Measurements from ENCODE around the gene TMEM201.
"Not testable (repeated sequence)": the region's sequence is repeated elsewhere in the genome, so short reads cannot be mapped to it uniquely, and the experiment has no call there.

TMEM201 gene, protein sequence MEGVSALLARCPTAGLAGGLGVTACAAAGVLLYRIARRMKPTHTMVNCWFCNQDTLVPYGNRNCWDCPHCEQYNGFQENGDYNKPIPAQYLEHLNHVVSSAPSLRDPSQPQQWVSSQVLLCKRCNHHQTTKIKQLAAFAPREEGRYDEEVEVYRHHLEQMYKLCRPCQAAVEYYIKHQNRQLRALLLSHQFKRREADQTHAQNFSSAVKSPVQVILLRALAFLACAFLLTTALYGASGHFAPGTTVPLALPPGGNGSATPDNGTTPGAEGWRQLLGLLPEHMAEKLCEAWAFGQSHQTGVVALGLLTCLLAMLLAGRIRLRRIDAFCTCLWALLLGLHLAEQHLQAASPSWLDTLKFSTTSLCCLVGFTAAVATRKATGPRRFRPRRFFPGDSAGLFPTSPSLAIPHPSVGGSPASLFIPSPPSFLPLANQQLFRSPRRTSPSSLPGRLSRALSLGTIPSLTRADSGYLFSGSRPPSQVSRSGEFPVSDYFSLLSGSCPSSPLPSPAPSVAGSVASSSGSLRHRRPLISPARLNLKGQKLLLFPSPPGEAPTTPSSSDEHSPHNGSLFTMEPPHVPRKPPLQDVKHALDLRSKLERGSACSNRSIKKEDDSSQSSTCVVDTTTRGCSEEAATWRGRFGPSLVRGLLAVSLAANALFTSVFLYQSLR

DNA sequence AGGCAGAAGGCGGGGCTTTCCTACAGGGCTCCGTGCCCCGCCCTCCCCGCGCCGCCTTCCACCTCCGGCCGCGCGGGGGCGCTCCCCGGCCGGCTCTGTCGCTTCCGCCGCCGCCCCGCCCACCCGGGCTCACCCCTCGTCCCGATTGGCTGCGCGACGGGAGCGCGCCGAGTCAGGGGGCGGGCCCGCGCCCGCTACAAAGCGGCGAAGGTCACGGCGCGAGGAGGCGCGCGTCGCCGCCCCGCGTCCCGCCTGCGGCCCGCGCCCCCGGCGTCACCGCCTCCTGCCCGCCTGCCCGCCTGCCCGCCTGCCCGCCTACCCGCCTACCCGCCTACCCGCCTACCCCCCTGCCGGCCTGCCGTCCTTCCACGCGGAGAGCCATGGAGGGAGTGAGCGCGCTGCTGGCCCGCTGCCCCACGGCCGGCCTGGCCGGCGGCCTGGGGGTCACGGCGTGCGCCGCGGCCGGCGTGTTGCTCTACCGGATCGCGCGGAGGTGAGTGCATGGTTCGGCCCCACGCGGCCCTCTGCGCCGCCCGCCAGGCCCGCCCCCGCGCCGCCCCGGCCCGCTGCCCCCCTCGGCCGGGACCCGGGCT lies at the start of gene TMEM201:
TMEM201 (plus strand) TSS at position 361 of the 593 bp plus-strand sequence; CDS start at position 381, 20 bp downstream.
- peak; percentile 93 for DNase-seq

DNA sequence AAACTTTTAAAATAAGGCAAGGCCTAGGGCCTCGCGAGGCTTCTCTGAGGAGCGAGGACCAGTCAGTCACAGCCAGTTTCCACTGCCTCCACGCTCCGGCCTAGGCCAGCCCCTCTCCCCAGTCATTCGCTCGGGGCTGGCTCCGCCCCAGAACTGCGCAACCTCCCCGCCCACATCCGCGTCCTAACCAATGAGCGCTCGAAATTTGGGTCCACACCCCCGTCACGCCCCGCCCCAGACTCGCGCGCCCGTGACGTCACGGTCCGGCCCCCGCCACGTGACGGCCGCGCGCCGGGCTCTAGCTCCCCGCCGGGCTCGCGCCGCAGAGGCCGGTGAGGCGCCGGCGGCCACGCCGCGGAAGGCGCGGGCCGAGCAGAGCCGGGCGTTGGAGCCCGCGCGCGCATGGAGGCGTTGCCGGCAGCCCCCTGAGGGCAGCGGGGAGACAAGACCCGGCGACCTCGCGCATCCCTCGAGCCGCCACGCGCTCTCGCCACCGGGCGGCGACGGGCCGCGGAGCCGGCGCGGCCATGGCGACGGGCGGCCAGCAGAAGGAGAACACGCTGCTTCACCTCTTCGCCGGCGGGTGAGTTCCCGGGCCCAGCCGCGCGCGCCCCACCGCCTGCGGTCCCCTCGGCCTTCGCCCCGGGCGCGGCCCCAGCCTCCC lies 49.4 kb upstream of the TMEM201 start, which contains the start of gene SLC25A33:
SLC25A33 (plus strand) TSS at position 301 of the 664 bp plus-strand sequence; CDS start at position 528, 227 bp downstream.
- DNase-seq, result peak; percentile 98

DNA sequence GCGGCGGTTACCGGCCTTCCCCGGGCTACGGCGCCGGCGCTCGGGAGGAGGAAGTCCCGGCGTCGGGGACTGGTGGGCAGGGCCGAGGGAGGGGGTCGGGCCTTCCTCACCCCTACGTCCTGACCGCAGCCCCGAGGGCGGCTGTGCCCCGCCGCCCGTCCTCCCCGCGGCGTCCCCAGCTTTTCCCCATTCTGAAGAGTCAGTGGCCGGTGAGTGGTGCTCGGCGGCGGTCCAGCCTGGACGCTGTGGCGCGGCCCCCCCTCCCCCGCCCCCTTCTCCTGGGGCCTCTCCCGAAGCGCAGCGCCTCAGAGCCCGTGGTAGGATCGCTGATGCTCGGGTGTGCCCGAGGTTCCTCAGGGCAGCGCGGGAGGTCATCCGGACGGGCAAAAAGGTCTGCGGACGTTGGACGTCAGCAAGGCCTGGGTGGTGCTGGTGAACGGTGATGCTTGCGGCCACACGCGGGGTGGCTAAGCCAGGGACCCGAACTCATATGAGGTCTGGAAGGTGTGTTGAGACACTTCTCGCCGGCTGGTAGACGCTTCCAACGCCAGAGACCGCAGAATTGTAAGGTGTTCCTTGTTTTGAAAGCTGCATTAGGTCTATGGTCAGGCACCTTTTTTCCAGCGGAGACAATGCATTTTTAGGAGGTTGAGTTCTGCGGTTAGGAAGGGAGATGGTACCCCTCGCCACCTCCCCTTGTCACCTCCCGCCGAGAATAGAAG lies 48.7 kb upstream of the TMEM201 start:
- peak; percentile 38 for DNase-seq

DNA sequence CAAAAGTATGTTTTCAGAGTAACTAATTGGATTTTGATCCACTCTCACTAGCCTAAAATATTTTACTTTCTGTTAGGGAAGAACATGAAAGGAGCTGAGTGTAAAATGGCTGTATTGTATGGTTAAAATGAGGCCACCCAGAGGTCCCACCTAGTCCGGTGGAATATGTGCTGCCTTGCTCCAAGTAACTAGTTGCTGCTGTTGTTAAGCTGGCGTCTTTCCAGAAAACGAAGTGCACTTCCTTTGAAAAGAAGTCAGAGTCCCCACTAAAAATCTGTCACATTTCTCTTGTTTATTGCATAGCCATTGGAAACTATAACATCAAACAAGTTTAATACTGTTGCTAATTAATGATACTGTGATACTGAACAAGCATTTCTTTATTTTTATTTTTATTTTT lies 46.3 kb upstream of the TMEM201 start:
- DNase-seq, result no peak

DNA sequence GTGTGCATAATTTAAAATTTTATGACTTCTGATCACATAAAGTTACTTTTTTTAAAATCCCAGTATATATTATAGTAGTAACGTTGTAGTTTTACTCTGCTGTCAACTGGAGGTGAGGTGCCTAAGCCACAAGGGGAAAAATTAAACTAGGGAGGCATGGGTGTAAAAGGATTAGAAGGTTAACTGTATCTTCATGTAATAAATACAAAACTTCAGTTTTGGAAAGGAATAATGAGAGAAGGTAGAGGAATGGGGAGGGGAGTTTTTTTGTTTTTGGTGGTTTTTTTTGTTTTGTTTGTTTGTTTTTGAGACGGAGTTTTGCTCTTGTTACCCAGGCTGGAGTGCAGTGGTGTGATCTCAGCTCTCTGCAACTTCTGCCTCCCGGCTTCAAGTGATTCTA lies 43.8 kb upstream of the TMEM201 start:
- no peak for DNase-seq

DNA sequence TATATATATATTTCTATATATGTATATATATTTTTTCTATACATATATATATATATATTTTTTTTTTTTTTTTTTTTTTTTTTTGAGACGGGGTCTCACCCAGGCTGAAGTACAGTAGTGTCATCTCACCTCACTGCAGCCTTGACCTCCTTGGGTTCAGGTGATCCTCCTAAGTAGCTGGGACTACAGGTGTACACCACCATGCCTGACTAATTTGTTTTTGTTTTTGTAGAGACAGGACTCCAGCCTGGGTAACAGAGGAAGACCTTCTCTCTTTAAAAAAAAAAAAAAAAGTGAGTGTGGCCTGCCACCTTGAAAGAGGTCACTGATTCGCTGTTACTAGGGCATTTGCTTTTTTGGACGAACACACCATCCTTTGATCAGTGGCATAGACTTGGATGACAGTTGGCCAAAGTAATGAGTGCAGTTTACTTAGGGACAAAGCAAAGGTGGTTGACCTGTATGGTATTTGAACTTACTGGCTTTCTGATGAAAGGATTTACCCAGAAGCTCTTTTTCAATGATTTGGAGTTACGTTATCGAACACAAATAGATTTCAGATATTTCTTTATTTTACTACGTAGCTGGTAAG lies 38.7 kb upstream of the TMEM201 start:
- DNase-seq, result no peak

DNA sequence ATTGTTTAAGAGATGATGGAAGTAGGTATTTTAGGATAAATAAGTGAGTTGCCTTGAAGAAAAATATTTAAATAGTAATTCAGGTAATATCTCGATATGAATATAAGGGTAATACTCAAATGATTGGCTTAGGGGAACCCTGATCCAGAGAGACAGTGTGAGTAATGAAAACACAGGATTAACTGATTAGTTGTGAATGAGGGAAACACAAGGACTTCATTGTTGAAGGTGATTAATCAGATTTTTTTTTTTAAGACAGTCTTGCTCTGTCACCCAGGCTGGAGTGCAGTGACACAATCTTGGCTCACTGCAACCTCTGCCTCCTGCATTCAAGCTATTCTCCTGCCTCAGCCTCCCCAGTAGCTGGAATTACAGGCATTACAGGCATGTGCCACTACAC lies 36.7 kb upstream of the TMEM201 start:
- no peak for DNase-seq

DNA sequence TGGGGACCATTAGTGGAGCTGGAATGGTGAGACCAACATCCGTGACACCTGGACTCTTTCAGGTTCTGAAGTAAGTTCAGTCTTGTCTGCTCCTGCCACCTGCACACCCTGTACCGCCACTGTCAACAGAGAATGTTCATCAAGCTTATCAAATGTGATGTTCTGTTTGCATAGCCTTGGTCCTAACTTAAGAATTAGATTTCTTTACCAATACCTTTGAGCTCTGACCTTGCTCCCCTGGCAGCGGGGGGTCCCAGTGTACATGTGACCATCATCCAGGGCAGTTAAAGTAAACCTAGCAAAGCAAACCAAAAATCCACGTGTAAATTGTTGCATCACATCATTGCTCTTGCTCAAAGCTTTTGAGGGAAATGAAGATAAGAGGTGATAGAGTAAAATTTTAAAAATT lies 35.0 kb upstream of the TMEM201 start:
- no peak for DNase-seq

DNA sequence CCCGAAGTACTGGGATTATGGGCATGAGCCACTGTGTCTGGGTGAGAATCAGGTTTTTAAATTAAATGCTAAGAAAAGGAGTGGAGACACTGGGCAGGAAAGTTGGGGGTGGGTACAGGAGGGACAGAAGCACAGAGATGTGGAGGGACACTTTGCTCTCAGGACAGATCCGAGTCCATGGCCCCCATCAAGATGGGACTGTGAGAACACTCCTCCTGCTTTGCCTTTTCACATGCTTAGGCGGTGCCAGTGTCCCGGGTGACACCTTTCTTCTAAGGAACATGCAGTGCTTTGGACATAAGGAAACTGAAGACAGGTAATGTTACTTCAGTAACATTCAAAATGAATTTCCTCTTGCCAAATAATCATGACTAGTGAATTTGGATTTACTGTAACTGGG lies 32.8 kb upstream of the TMEM201 start:
- no peak for DNase-seq

DNA sequence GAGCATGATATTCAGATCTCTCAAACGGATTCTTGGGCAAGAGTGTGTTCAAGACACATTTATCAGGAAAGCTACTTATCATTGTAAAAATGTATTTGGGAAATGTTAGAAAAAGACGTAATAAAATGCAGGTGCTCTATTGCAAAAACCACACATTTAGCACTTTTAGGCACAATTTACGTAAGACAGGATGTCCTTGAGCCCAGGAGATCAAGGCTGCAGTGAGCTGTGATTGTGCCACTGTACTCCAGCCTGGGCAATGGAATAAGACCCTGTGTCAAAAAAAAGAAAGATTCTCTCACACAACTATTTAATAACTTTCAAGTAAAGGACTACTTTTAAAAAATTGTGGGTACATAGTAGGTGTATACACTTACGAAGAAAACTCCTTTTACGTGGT lies 31.1 kb upstream of the TMEM201 start:
- no peak for DNase-seq

DNA sequence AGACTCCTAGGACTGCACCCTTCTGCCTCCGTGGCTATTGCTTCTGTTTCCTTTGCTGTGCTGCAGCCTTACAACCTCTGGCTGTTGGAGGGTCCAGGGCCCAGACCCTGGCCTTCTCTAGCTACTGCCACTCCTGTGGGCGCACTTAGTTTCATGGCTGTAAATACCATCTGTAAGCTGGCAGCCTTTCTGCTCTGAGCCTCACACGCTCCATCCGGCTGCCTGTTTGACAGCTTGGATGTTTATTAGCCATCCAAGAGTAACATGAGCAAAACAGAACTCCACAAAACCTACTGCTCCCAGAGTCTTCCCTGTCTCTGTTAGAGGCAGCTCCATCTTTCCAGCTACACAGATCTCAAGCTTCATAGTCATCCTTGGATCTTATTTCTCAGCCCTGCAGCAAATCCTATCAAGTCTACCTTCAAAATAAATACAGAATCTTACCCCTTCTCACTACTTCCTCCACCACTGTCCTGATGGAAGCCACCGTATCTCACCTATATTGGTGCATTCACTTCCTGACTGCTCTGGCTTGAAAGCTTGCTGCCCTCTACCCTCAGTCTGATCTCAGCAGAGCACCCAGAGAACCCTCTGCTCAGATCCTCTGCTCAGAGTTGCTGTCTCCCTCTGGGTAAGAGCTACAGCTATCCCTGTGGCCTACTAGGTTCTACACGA lies 30.3 kb upstream of the TMEM201 start:
- DNase-seq, result no peak

DNA sequence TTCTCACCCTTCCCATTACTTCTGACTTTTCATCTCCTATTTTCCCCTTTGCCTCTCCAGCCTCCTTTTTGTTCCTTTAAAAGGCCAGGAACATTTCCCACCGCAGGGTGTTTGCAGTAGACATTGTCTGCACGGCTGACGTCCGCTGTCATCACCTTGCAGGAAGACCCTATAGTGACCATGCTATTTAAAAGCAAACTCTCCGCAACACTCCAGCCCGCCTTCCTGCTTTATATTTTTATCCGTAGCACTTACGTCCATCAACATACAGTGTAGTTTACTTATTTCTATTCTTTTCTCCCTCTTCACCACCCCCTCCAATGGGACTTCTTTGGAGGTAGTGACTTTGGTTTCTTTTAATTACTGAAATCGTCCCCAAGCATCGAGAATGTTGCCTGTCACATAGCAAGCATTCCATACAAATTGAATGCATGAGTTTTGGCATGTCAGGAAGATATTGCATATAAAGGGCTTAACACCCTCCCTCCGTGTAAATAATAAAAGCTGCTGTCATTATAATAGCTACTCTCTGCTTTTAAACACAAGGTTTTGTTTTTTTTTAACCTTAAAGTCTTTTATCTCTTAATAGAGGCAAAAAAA lies 29.7 kb upstream of the TMEM201 start:
- DNase-seq, result no peak

DNA sequence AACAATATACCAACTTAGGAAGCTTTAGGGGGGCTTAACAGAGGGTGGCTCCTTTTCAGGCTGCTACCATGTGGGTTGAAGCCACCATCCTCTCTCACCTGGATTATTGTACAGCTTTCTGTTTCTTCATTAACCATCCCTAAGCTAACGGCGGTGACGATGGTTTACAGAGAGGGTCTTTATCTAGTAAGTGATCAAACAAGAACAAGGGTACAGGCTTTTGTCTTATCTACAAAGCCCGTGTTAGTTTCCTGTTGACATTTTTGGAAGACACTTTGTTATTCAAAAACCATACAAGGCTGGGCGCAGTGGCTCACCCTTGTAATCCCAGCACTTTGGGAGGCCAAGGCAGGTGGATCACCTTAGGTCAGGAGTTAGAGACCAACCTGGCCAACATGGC lies 29.0 kb upstream of the TMEM201 start:
- no peak for DNase-seq

DNA sequence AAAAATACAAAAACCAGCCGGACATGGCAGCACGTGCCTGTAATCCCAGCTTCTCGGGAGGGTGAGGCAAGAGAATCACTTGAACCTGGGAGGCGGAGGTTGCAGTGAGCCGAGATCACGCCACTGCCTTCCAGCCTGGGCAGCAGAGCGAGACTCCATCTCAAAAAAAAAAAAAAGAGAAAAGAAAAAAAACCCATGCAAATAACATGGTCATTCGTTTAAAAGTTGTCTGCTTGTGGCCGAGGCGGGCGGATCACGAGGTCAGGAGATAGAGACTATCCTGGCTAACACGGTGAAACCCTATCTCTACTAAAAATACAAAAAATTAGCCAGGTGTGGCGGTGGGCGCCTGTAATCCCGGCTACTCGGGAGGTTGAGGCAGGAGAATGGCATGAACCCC lies 28.6 kb upstream of the TMEM201 start:
- DNase-seq, result not testable (repeated sequence)

DNA sequence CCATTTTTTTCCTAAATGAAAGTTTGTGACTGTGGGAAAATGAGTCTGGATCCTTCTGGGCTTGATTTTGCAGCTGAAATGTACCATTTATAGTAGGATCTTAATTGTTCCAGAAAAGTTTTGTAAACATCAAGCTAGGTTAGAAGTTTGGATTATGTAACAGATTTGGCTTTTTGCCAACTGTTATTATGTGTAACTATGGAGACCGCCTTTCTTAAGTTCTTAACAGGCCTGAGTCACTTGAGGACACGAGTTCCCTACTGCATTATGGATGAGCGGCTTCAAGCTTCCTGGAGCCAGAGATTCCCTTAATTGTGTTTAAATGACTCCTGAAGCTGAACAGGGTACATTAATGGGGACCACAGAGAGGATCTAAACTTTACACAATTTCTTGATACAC lies 27.3 kb upstream of the TMEM201 start:
- DNase-seq, result no peak

DNA sequence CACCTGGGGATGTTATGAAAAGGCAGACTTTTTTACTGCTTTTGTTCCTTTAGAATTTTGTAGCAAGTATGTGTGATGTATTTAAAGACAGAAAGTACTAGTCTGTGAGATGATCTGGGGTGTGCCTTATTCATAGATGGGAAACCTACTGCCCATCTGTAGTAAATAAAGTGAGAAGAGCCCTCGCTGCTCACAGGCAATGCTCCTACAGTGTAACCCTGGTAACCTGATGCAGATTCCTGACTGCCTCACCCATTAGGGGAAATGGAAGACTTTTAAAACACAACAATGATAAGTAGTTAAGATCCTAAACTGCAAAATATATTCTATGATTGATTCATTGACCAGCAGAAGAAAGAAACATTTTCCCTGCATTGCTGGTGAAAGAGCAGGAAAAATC lies 19.4 kb upstream of the TMEM201 start:
- DNase-seq, result no peak

DNA sequence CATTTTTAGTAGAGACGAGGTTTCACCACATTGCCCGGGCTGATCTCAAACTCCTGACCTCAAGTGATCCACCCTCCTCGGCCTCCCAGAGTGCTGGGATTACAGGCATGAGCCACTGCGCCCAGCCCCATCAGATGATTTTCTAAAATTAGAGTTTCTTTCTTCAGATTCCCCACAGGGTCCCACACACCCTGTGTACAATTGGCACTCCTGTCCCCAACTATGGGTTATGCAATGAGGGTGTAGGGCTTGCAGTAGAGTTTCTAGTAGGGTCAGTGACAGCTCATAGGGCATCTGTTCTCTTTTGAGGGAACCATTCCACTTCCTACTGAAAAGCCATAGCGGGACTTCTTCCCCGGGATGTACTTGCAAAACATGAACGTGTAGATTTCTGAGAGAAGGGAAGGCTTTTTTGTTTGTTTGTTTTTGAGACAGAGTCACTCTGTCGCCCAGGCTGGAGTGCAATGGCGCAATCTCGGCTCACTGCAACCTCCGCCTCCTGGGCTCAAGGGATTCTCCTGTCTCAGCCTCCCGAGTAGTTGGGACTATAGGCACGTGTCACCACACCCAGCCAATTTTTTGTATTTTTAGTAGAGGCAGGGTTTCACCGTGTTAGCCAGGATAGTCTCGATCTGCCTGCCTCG lies 17.7 kb upstream of the TMEM201 start:
- DNase-seq, result not testable (repeated sequence)

DNA sequence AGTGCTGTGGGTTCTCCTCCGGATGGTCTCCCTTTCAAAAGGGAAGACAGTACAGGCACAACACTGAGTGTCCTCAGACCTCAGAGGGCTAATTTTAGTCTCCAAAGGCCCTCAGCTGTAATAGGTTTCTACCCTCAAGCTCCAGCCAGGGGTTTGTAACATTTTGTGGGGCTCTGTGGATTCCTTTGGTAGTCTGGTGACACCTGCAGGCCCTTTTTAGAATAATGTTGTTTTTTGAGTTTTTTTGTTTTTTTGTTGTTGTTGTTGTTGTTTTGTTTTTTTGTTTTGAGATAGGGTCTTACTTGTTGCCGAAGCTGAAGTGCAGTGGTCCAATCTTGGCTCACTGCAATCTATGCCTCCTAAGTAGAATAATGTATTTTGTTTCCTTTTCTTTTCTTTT lies 15.0 kb upstream of the TMEM201 start:
- DNase-seq, result no peak

DNA sequence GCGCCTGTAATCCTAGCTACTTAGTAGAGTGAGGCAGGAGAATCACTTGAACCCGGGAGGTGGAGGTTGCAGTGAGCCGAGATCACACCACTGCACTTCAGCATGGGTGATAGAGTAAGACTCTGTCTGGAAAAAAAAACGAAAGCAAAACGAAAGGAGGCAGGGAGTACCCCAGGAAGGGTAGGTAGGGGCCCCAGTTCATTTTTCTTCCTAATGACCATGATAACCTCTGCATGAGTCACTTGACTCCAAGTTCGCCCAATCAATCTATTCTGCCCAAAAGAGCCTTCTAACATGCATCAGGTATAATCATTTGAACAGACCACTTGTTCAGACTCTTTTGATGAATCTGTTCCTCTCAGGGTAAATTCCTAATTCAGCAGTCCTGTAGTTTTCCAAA lies 13.2 kb upstream of the TMEM201 start:
- DNase-seq, result no peak

DNA sequence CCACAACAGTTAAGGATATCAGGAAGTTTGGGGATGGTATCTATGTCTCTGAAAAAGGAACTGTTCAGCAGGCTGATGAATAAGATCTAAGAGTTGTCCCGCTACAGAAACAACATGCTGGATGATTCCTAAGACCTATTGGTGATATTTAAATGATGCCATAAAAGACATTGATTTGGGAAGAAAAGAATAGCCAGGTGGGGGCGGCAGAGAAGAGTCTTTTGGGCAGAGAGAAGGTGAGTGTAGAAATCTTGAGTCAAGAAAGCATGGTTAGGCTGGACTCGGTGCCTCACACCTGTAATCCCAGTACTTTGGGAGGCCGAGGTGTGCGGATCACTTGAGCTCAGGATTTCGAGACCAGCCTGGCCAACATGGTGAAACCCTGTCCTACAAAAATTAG lies 11.8 kb upstream of the TMEM201 start:
- no peak for DNase-seq

DNA sequence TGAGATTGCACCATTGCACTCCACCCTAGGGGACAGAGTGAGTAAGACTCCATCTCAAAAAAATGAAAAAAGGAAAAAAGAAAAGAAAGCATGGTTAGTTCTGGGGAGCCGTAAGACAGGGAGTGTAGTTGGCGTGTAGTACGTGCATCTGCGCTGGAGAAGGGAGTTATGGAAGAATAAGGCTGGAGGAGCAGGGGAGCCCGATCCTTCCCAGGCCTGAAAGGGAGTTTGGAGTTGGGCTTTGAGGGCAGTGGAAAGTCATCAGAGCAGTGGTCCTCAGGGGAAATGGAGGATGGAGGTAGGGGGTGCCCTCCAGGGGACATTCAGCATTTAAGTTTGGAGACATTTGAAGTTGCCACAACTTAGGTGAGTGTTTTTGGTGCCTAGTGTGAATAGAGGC lies 11.3 kb upstream of the TMEM201 start:
- no peak for DNase-seq
